Left renal pelvis (tissue), 4 donors: ENCODE data around the gene KRTAP4-1. TPM values are rescaled to one million over a fixed set of nuclear protein-coding genes. Genes with fewer than 3 reads are reported as not detected.
"Not testable (repeated sequence)": the region's sequence is repeated elsewhere in the genome, so short reads cannot be mapped to it uniquely, and the experiment has no call there.

Source experiments
- DNase-seq, 4 donors: peaks; one replicate each; pipeline ENCODE4 v3.0.0-alpha.2; 2013; ENCODE audit warnings: low read depth in 4 of 4, low spot score in 3 of 4
- polyA plus RNA-seq, 4 donors: library from polyadenylated mRNA; unstranded; fragments of 120-200 nt; gene quantifications; one replicate each; pipeline ENCODE4 v1.2.1, GENCODE V29; 2013; ENCODE audit not compliant: insufficient read length in 4 of 4

The KRTAP4-1 gene
- not detected for polyA plus RNA-seq

GRCh38 chr17:41184480-41184961, at the start of gene KRTAP4-1:
TSS of gene KRTAP4-1 (minus strand) at chr17:41184911. CDS start at chr17:41184854, 57 bp downstream.
- DNase-seq = no peak

GRCh38 chr17:41232399-41233105, 47.8 kb upstream of the KRTAP4-1 start, which contains the start of gene KRTAP9-3:
TSS of gene KRTAP9-3 (plus strand) at chr17:41232449. CDS start at chr17:41232502, 53 bp downstream.
- not testable (repeated sequence) for DNase-seq

GRCh38 chr17:41231731-41232130, 47.0 kb upstream of the KRTAP4-1 start:
- DNase-seq = no peak

GRCh38 chr17:41230094-41230493, 45.4 kb upstream of the KRTAP4-1 start:
- no peak for DNase-seq

- DNase-seq = not testable (repeated sequence)
These were observed 41.9 kb upstream of the KRTAP4-1 start, which contains the start of gene KRTAP9-2 for GRCh38 chr17:41226598-41227095. TSS of gene KRTAP9-2 (plus strand) at chr17:41226648. CDS start at chr17:41226655, 7 bp downstream.

- no peak for DNase-seq
These were observed 41.3 kb upstream of the KRTAP4-1 start for GRCh38 chr17:41226051-41226450.

- DNase-seq = no peak
These were observed 39.1 kb upstream of the KRTAP4-1 start for GRCh38 chr17:41223821-41224220.

- DNase-seq = no peak
These were observed 31.0 kb upstream of the KRTAP4-1 start for GRCh38 chr17:41215681-41216080.

GRCh38 chr17:41212524-41213169, 27.9 kb upstream of the KRTAP4-1 start:
- no peak for DNase-seq

GRCh38 chr17:41211845-41212466, 27.2 kb upstream of the KRTAP4-1 start:
- no peak for DNase-seq

- no peak for DNase-seq
These were observed 14.8 kb upstream of the KRTAP4-1 start for GRCh38 chr17:41199421-41200078.

- DNase-seq = no peak
These were observed 11.4 kb upstream of the KRTAP4-1 start for GRCh38 chr17:41196068-41196467.

GRCh38 chr17:41190328-41190727, 5.6 kb upstream of the KRTAP4-1 start:
- DNase-seq = no peak

GRCh38 chr17:41189837-41190318, 5.2 kb upstream of the KRTAP4-1 start, which contains the start of gene KRTAP9-1:
TSS of gene KRTAP9-1 (plus strand) at chr17:41189887. CDS start at chr17:41189887, 0 bp downstream.
- not testable (repeated sequence) for DNase-seq

- DNase-seq = no peak
These were observed 2.2 kb upstream of the KRTAP4-1 start for GRCh38 chr17:41186872-41187271.

- DNase-seq = no peak
These were observed 290 bp upstream of the KRTAP4-1 start for GRCh38 chr17:41185001-41185400.

- no peak for DNase-seq
These were observed 5.7 kb downstream of the KRTAP4-1 start for GRCh38 chr17:41178843-41179616.

GRCh38 chr17:41178341-41178740, 6.4 kb downstream of the KRTAP4-1 start:
- DNase-seq = no peak

GRCh38 chr17:41177727-41178271, 6.9 kb downstream of the KRTAP4-1 start, which contains the start of gene KRTAP4-2:
TSS of gene KRTAP4-2 (minus strand) at chr17:41178221. CDS start at chr17:41178164, 57 bp downstream.
- DNase-seq = no peak
